ENCODE measurements around the gene RHOBTB1.

DNA sequence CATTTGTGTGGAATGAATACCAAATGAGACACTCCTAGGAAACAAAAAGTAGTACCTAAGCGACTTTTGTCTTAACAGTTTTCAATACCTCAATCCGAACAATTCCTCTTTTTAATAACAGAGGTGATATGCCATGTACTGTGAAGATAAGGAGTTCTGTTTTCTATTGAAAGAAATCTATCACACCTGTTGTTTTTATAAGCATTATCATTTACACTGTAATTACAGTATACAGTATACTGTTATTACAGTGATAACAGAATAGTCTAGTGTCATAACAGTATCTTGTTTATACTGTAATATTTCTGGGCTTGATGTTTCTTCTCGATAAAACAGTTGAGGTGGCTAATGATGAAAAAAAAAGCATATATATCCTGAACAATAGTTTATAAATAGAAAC lies 9.4 kb upstream of the RHOBTB1 start:
- no peak for TF ChIP-seq GLIS3 (CRISPR knock-in tag; IDR thresholded peaks at IDR 0.05)
- no peak for TF ChIP-seq BACH2 (CRISPR knock-in tag; IDR thresholded peaks at IDR 0.05; ENCODE audit: borderline replicate concordance)

Data from SK-N-SH treated with all-trans-retinoic acid at 6 μM for 48 hours (cell line).